GM19035 (cell line): Measurements from ENCODE around the gene PLPP3.

Experiments used
- ATAC-seq: cut with Tn5 transposase; IDR thresholded peaks from one replicate; pipeline ENCODE4 v1.9.1; 2021; ENCODE audit not compliant: unreplicated experiment

PLPP3 gene

DNA sequence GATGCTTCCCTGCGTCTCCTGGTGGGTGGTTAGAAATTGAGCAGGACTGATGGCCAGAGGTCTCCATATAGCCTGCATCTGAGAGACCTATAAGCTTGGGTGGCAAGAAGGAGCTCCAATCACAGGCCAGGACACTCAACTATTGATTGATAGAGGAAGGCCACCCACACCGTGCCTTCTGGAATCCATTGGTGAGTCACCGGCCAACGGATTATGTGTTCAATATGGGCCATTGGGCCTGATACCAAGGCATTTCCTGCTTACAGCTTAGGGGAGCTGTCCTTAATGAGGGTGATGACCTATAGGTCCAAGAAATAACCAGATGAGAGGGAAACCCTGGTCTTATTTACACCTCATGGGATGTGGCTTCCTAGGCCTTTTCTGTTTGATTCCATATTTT is 115.1 kb downstream of the PLPP3 start:
- no peak for ATAC-seq

DNA sequence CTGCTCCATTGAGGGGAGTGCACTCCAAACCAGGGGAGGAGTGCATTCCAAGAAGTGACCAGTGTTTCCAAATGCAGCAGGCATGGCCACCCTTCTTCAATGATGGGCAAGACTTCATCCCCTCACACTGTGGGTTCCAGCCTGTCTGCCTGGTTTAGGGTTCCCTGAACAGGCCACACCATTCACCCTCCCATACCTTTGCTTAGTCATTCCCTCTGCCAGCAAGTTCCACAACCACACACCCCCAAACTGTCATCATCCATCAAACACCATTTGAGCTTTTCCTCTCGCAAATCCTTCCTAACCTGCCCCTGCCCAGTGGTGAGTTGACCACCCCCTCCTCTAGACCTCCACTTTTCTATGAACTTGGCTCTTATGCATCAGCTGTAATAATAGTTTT is 116.0 kb downstream of the PLPP3 start:
- no peak for ATAC-seq

DNA sequence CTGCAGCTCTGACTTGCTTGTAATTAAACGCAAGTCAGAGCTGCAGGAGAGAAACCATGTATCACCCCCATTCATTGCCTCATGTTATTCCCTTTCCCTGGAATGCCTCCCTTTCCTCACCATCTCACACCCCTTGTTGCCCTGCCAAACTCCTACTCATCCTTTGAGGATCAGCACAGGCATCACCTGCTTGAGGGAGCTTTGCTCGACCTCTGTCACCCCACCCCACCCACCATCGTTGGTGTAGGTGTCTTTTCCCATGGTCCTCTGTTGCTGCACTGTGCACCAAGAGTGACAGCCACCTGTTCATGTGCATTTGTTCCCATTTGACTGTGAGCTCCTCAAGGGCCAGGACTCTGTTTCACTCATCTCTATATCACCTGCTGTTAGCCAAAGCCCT is 117.2 kb downstream of the PLPP3 start:
- no peak for ATAC-seq

DNA sequence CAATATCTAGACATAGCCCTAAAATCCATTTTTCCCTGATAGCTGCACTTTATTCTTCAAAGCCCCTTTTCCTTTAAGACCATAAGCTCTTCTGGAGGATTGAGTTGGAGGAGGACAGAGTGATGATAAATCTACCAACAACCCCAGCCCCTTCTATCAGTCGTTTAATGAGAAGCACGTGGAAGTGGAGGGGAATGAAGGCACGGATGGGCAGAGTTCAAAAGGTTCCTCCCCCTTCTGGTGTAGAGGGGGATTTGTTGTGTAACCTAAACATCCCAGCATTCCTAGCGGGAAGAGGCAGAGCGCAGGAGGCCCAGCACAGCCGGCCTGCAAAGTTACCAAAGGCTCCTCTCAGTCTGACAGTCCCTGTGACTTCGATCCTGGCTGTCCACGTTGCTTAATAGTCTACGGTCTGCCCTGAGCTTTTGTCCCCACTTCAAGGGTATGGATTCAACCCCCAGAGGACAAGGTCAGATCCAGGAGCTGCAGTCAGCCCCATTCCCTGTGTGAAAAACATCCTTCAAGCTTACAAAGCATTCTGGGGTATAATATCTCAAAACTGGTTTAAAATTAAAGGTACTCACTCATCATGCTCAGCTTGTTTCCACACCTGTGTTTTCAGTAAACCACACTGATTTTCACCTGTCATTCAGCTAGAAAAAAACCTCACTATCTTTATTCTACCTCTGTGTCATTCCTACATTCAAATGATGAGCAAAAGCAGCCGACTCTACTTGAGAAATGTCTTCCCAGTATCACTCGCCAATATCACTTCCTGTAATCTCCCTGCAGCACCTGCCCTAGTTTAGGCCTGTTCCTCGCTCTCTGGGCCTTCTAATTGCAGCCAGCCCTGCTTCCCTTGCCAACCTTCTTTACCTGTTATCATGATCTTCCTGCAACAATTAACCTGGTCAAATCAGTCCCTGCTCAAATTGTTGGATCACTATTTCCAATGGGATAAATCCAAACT is 117.9 kb downstream of the PLPP3 start:
- no peak for ATAC-seq

DNA sequence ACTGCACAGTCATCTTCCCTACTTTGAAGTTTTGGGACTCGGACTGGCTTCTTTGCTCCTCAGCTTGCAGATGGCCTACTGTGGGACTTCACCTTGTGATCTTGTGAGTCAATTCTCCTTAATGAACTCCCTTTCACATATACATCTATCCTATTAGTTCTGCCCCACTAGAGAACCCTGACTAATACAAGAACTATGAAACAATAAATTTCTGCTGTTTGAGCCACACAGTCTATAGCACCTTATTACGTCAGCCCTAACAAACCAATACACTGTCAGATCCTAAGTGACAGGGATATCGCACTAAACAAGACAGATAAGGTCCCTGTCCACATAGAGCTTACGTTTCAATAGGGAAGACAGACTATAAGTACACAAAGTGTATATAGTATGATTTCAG is 120.1 kb downstream of the PLPP3 start:
- no peak for ATAC-seq

DNA sequence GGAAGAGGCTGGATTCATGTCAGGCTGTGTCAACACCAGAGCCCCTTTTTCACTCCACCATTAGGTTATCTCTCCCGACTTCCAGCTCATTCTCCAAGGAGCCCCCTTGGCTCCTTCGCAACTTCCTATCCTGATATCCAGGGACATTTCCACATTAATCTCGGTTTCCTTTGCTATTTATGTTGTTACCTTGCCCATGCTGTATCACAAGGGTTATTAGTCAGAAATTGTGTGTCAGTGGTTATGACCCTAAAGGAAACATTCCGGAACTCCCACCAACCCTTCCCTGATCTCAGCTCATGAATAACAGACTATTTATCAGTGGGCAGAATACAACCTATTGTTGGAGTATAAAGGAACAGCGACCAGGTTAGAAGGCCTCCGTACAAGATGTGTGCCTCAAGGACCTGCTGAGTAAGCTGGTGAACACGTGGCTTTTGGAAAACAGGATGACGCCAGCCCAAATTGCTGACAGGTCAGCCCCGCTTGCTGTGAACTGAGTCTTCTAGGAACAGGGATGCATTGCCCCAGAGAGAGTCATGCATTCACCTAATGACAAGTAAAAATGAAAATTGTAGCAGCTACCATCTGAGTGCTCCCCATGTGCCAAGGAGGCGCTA is 121.5 kb downstream of the PLPP3 start:
- no peak for ATAC-seq

DNA sequence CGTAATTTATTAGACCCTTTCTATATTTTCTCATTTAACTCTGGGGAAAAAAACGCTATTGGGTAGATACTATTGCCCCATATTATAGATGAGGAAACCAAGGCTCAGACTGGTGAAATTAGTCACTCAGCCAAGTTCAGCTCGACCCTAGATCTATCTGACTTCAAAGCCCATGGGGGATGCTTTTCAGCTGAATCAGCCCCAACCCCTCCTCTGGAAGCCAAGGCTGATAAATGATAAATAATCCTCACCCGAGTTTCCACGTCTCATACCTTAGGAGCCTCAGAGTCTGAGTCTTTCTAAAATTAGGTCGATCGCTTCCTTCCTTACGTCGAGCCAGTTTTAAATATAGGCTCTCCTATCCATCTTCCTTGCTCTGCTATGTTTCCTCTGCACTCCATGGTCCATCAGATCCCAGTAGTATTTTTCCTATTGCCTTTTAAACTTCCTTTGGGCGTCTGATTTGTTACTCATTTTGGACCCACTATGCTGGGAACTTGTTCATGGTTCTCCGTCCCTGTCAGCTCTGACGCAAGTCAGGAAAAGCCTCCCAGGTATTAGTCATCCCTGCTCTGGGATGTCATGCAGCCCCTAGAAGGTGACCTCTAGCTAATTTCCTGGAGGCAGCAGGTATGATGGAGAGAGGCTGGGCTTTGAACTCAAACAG is 122.8 kb downstream of the PLPP3 start:
- ATAC-seq = no peak

DNA sequence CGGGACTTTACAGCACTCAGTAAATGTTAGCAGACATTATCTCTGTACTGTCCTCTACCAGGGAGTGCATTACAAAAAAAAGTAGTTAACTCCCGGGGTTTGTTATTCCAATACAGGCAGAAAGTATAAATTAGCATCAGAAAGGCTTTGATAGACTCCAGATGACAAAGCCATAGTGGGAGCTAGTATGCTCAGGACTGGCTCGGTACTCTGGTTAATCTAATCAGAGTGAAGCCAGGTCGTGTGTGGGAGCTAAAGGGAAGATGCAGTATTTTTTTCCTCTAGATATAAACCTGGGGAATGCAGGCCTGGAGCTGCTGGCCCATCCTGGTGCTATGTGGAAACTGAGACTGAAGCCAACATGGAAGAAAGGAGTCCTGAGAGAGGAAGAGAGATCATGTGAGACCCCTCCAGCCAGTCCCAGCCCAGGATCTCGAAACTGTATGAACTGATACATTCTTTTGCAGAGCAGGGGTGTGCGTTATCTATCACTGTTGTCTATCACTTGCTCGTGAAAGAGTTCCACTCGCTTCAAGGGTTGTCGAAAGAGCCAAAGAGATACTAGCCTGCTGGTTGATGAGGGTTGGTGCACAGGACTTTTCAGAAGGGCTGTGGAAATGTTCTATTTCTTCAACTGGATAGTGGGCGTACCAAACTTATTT is 125.8 kb downstream of the PLPP3 start:
- ATAC-seq = no peak

DNA sequence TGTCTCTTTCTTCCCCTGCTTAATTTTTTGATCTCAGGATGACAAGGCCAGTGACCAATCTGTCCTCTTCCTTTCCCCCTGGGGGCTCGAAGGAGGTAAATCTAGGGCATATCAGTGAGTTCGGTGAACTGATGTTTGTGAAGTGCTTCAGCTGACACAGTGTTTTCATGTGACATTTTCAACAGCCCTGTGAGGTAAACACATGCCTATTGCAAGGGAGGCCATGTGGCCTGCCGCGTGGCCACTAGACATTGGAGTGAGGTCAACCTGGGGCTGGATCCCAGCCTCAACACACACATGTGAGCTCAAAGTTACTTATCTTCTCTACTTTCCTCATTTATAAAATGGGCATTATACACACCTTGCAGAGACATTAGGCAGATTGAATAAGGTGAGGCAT is 126.3 kb downstream of the PLPP3 start:
- no peak for ATAC-seq

DNA sequence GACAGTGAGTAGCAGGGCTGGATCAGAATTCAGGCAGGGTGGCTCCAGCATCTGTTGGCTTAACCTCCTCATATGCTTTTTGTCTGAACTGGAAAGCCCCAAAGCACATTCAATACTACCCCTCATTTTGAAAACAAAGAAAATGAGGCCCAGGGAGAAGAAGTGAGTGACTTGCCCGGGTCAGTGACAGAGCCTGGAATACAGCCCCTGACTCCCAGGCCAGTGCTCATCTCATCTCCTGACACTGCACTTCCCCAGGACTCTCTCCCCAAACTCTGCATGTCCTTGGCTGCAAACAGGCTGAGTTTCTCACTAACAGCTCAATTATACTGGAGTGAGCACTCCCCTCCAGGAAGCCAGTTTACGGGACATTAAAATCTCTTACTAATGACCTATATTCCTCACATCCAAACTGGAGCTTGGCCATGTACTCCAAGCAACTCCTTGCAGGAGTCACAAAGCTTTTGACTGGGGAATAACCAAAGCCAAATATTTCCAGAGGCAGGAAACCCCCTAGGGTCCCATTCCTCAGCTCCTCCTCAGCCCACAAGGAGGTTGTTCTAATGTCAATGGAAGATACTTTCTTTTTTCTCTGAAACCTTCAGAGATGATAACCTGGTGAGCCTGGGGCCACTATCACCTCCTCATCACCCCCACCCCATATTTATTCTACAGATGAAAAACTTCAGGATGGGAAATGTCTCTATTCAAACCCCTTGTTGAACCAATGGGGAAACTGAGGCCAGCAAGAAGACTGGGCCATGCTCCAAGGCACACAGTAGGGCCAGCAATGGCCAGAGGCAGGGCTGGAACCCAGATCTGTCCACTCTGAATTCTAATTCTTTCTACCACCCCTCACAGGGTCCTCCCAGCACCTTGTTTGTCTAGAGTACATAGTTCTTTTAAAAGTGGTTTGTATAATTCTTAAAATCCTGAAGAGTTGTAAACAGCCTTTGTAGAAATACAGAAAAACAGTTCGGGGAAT is 127.0 kb downstream of the PLPP3 start:
- no peak for ATAC-seq

DNA sequence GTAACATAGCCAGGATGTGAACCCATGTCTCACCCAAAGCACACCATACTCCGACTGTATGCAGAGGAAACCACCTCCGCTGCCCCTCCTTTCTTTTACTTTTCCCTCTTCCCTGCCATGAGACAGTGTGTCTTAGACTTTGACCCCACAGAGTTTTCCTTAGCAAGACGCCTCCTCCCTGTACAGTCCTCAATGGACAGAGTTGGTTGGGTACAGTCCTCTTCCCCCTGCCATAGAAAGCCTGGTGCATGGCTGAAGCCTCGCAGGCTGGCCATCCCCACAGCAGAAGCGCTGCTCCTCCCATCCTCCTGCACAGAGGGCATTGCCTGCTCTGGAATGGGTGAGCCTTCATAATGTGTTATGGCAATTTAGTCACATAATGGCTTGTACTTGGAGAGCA is 127.9 kb downstream of the PLPP3 start:
- ATAC-seq = no peak

DNA sequence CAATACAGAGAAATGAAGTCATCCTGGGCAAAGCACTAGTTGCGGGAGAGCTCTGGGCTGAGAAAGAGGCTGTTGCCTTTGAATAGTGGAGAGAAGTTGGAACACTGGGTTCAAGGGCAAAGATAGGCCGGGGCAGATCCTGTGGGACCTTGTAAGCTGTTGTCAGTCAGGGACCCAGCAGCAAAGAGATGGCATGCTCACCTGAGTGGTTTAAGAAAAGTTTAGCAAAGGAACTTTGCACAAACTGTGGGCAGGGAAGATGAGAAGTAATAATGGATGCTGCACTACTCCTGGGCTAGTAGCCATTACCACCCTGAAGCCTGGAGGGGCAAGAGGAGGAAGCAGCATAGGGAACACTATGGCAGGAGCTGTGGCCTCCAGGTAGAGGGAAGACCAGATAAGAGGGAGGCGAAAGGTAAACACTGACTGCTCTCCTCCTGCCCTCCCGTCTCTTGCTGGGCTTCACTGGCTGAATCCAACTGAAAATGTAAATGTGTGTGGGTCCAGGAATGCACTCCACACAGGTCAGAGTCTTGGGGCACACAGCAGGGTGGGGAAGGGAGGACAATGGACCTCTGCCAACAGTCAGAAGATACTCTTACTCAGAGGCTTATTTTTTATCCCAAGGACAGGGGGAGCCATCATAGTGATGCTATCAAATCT is 129.2 kb downstream of the PLPP3 start:
- ATAC-seq = no peak

DNA sequence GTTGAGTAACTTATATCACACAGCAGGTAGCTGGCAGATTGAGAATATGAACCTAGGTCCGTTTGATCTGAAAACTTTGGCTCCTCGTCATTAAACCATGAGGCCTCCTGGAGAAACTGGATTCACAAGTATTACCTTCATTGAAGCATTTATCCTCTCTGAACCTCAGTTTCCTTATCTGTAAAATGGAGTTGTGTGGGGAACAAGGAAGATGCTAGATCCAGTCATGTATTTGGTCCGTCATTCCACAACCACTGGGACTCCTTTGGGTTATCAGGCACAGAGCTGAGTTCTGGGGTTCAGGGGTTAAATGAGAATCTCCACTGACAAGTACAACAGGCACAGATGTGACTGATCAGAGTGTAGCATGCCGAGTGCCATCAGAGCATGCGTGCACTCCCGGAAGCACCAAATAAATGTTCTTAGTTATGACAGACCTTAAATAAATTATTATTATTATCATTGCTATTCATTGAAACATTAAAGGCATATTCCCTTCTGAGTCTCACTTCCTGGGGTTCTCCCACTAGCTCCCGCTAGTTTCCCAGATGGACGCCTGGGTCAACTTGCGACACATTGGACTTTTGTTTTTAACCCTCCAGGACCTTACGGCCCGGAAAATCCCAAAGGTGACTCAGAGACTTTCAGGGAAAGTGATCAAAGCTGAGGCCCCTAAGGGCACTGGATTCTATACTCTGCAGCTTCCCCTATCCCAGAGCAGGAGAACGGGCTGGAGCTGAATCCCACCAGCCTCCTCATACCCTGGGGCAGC is 130.6 kb downstream of the PLPP3 start:
- ATAC-seq = no peak

DNA sequence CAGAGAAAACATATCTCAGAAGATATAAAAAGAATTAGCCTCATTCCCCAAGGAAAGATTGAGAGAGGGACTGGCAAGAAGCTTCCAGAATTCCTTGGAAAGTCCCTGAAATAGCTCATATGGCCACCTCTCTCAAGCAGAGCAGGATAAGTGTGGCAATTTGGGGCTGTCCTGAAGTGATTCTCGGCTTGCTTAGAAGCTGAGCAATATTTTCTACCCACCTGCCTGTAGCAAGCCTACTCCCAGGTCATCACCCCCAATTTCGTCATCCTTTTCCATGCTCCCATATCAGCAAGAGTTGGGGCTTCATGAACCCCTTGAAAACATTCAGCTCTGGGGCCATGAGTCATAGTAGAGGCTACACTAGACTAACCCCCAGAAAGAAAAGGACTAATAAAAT is 131.5 kb downstream of the PLPP3 start:
- no peak for ATAC-seq

DNA sequence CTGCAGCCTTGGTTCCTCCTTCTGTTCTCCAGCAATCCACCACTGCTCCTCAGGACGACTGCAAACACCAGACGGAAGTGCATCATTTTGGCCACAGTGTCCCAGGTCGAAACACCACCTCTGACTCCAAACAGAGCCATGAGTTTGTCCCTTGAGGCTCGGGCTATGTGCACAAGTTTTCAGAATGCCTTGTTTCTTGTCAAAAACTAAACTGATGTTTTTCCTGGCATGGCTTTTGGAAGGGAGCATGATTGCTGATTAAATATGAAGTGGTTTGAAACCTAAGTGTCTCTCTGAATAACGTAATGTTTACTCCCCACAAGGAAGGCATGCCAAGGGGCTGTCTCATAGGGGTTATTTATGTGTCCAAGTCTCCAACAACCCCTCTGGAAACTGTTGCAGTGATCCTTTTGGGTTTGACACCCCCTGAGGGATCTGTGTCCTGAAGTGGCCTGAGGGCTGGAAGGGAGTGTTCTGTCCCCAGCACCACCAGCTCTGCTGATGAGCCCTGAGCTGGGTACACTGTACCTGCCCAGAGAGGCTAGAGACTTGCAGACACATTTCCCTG is 132.7 kb downstream of the PLPP3 start:
- ATAC-seq = no peak

DNA sequence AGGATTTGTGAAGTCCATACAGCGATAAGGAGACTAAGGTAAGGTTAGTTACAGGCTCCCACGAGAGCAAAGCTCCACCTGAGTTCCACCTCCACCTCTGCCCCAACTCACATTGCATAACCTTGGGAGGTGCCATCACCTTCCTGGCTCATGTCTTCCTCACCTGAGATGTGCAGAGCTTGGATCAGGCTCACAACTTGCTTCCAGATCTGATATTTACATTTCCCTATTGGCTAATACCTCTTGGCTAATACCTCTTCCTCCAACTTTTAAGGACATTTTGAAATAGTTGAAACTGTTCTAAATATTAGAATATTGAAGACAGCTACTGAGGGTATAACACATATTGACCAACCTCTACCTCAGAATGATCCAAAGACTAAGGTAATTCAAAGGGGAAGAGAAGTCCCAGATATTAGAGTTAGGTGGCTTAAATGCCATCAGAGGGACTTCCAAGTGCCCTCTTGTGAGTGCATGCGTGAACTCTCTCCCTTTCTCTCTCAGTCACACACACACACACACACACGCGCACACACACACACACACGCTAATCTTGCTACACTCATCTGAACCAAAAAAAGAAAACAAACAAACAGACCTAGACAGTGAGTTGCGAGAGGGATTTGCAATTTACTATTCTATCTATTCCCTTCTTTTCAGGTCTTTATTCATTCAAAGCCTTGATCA is 134.3 kb downstream of the PLPP3 start:
- ATAC-seq = no peak
